ENCODE results near the gene PLCXD3.
"Not testable (repeated sequence)": the region's sequence is repeated elsewhere in the genome, so short reads cannot be mapped to it uniquely, and the experiment has no call there.

The PLCXD3 gene

GRCh38 chr5:41510176-41510831 is at the start of gene PLCXD3:
Gene PLCXD3, minus strand, starts transcription at chr5:41510601. Its CDS starts 75 bp downstream, at chr5:41510526.
- no peak for DNase-seq

- DNase-seq = no peak
These were observed 48.8 kb upstream of the PLCXD3 start for GRCh38 chr5:41559184-41559583.

GRCh38 chr5:41558295-41558694 is 47.9 kb upstream of the PLCXD3 start:
- DNase-seq = no peak

- DNase-seq = no peak
These were observed 37.6 kb upstream of the PLCXD3 start for GRCh38 chr5:41547991-41548390.

- DNase-seq = no peak
These were observed 31.8 kb upstream of the PLCXD3 start for GRCh38 chr5:41542183-41542582.

- DNase-seq = no peak
These were observed 29.1 kb upstream of the PLCXD3 start for GRCh38 chr5:41539454-41539853.

GRCh38 chr5:41537581-41537980 is 27.2 kb upstream of the PLCXD3 start:
- no peak for DNase-seq

GRCh38 chr5:41532485-41532884 is 22.1 kb upstream of the PLCXD3 start:
- no peak for DNase-seq

GRCh38 chr5:41527201-41527779 is 16.9 kb upstream of the PLCXD3 start:
- no peak for DNase-seq

- no peak for DNase-seq
These were observed 16.3 kb upstream of the PLCXD3 start for GRCh38 chr5:41526699-41527098.

- DNase-seq = no peak
These were observed 13.8 kb upstream of the PLCXD3 start for GRCh38 chr5:41524174-41524573.

- no peak for DNase-seq
These were observed 11.9 kb upstream of the PLCXD3 start for GRCh38 chr5:41522193-41522786.

- DNase-seq = no peak
These were observed 9.4 kb upstream of the PLCXD3 start for GRCh38 chr5:41519801-41520200.

GRCh38 chr5:41517909-41518308 is 7.5 kb upstream of the PLCXD3 start:
- DNase-seq = no peak

GRCh38 chr5:41511241-41511640 is 840 bp upstream of the PLCXD3 start:
- DNase-seq = no peak

GRCh38 chr5:41509399-41510175 is 814 bp downstream of the PLCXD3 start:
- no peak for DNase-seq

GRCh38 chr5:41508696-41509398 is 1.6 kb downstream of the PLCXD3 start:
- DNase-seq = no peak

- no peak for DNase-seq
These were observed 2.2 kb downstream of the PLCXD3 start for GRCh38 chr5:41508186-41508585.

GRCh38 chr5:41507501-41507900 is 2.9 kb downstream of the PLCXD3 start:
- DNase-seq = no peak

- DNase-seq = no peak
These were observed 6.5 kb downstream of the PLCXD3 start for GRCh38 chr5:41503860-41504259.

GRCh38 chr5:41503310-41503709 is 7.1 kb downstream of the PLCXD3 start:
- DNase-seq = no peak

- DNase-seq = not testable (repeated sequence)
These were observed 16.8 kb downstream of the PLCXD3 start for GRCh38 chr5:41493490-41494126.

GRCh38 chr5:41485533-41485932 is 24.9 kb downstream of the PLCXD3 start:
- no peak for DNase-seq
